ENCODE data around the gene ADGRA1.
"Not testable (repeated sequence)": the region's sequence is repeated elsewhere in the genome, so short reads cannot be mapped to it uniquely, and the experiment has no call there.

ADGRA1 gene

GRCh38 chr10:133130602-133131001, 42.9 kb downstream of the ADGRA1 start:
- no peak for DNase-seq

DNA sequence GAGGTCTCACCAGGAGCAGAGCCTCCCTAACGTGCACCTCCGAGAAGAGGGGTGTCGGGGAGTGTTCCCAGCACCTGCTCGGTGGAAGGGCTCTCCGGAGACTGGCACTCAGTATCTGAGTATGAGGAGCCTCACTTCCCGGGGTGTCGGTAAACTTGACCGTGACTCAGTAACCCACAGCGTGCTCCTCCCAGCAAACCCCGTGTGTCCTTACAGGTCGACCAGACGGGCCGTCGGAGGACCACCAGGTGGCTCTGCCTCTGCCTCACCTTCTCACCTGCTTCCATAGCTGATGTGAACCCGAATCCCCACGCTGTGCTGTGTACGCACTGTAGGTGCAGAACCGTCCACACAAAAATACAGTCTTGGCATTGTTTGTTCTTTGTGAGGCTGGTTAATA, 43.3 kb downstream of the ADGRA1 start:
- DNase-seq: no peak

- DNase-seq: no peak
These were observed 44.2 kb downstream of the ADGRA1 start for GRCh38 chr10:133131734-133132472.

DNA sequence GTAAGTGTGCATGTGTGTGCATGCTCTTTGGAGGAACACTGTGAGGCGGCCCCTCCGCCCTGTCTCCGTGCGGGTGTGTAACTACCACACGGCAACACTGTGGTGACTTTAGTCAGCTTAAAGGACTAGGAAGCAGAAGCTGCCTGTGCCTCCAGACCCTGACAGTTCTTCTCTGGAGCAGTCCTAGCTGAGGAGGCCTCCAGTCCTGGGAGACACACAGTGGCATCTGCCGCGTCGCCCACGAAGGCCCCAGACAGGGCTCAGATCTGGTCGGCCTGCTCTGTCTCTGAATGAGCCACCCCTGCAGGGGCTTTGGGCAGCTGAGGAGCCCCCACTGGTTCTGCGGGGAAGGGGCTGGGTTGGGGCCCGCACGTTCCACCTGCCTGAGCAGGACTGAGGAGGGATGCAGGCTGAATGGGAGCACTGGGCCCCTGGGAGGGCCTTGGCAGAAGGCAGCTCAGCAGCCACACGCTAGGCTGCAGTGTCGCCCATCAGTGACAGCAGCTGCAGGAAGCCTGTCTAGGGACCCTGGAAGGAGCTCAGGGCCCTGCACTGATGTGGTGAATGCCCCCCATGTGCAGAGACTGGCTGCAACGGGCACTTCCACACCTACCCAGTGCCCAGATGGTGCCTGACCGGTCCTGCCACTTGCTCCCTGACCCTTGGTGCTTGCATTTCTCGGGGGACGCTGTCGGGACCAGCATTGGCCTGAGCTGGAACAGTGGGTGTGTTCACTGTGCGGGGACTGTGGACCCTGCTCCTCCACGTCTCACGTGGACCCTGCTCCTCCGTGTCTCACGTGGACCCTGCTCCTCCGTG, 45.0 kb downstream of the ADGRA1 start:
- DNase-seq: peak; percentile 52

DNA sequence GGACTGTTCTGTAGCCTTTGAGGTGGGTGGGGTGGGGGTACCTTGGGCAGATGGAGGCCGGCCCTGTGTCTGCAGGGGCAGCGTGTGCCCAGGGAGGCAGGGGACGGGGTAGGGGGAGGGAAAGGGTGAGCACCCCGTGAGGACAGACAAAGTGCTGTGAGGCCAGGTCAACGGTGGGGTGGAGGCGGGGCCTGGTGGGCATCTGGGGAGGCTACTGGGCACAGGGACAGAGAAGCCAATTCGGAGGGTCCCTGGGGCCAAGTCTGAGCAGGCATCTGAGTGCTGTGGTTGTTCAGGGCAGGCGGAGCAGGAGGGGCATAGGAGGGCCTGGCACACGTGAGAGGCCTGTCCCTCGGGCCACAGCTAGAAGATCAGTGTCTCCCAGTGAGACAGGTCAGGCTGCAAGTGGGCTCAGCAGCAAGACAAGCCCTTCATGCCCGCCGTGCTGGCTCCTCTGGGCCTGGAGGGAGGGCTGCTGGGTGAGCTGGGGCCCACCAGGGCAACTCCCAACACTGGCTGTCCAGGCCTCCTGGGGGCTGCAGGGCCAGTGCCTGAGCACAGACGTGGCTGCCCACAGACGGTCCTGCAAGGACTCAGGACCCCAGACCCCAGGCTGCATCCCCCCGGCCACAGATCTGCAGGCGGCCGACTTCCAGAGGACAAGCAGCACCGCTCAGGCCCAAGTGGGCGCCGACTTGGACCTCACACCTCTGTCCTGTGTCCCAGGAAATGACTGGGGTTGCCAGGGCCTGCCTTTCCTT, 45.9 kb downstream of the ADGRA1 start:
- peak; percentile 48 for DNase-seq

DNA sequence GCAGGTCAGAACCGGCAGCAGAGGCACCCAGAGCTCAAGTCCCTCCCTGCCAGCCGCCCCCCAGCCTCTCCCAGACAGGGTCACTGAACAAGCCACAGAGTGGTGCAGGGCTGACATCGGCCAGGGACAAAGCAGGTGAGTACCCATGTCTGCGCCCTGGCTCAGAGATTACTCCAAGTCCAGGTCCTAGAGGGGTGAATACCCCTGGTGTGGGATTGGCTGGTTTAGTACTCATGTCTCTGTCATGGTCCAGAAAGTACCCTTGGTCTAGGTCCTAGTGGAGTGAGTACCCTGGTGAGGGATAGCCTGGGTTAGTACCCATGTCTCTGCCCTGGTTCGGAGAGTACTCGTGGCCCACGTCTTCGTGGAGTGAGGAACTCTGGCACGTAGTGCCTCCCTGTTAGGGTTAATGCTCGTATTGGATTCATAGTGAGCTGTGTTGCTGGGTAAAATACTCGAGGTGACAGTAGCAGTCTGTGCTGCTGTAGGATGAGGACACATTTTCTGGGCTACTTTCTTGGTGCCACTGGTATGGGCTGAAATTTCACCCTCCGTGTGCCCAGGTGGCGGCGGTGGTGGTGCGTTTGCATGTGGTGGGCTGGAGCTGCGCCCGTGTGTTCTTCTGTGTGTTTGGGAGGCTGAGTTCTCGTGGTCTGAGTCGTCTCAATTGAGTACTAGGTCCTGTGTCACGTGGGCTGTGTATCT, 46.8 kb downstream of the ADGRA1 start:
- no peak for DNase-seq

DNA sequence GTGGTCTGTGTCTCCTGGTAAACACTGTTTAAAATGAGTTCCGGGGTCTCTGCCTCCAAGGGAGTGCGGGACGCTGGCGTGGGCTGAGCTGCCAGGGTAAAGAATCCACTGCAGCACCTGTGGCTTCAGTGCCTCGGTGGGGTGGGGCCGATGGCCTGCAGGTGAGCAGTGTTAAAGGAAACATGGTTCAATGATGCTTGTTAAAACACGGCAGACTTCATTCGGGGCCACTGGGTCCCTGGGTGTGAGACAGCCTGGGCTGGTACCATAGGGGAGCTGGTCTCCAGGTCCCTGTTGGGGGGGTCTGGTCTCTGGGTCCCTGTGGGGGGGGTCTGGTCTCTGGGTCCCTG, 47.4 kb downstream of the ADGRA1 start:
- no peak for DNase-seq

- not testable (repeated sequence) for DNase-seq
These were observed 49.9 kb downstream of the ADGRA1 start for GRCh38 chr10:133137486-133138145.

DNA sequence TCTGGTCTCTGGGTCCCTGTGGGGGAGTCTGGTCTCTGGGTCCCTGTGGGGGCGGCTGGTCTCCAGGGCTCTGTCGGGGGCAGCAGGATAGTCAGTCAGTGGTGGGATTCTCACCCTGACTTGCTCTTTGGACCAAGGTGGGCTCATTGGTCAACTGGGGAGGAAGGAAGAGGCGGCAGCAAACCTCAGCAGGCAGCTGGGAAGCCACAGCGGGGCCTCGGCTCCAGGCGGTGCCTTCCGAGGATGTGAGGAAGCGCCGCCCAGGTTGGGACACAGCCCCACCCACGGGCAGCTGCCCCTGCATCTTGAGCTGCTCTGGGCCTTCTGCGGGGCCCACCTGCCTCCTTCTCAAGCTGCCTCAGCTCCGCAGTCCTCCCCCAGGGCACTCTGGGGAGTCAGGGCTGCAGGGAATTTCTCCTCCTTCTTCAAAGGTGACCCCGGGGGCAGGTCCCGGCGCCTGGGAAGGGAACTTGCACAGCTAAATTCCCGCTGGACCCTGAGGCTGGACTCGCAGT, 51.9 kb downstream of the ADGRA1 start:
- peak; percentile 46 for DNase-seq

- peak; percentile 46 for DNase-seq
These were observed 52.9 kb downstream of the ADGRA1 start for GRCh38 chr10:133140417-133141143.

- DNase-seq: peak; percentile 50
These were observed 53.6 kb downstream of the ADGRA1 start for GRCh38 chr10:133141144-133141957.

DNA sequence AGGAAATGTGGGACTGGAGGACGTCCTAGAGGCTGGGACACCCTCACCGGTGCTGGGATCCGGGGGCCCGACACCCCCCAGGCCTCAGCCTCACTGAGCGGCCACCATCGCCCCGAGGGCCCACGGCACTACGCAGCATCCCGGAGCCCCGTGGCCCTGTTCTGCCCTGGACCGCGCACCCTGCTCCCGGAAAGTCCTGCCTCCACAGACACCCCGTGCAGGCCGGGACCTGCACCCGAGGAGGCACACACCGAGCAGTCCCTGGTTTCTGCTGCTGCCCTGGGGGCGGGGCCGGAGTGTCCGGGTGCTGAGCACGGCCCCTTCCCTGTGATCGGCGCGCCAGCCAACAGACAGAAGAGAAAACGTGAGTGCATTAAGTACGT, 54.2 kb downstream of the ADGRA1 start:
- no peak for DNase-seq

GRCh38 chr10:133142523-133143199, 54.9 kb downstream of the ADGRA1 start:
- DNase-seq: peak; percentile 47

GRCh38 chr10:133143200-133143533, 55.4 kb downstream of the ADGRA1 start:
- peak; percentile 49 for DNase-seq

- peak; percentile 48 for DNase-seq
These were observed 55.8 kb downstream of the ADGRA1 start for GRCh38 chr10:133143546-133143945.

GRCh38 chr10:133144771-133145170, 57.0 kb downstream of the ADGRA1 start:
- no peak for DNase-seq

DNA sequence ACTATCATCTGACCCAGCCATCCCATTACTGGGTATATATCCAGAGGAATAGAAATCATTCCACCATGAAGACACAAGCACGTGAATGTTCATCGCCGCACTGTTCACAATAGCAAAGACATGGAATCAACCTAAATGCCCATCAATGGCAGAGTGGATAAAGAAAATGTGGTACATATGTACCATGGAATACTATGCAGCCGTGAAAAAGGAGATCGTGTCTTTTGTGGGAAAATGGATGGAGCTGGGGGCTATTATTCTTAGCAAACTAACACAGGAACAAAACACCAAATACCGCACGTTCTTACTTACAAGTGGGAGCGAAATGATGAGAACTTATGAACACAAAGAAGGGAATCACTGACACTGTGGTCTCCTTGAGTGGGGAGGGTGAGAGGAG, 62.5 kb downstream of the ADGRA1 start:
- no peak for DNase-seq

GRCh38 chr10:133150656-133151055, 62.9 kb downstream of the ADGRA1 start:
- no peak for DNase-seq

DNA sequence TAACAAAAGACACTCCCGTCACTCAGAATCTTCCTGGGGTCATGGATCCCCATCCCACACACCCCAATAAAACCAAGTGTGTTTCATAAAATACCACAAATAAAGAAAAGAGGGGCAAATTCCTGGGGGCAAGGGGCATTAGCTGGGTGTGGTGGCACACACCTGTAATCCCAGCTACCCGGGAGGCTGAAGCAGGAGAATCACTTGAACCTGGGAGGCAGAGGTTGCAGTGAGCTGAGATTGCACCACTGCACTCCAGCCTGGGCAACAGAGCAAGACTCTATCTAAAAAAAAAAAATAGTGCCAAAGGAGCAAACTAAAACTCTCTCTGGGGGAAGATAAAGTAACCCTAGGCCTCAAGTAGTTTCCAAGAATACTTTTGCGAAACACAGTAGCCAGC, 63.3 kb downstream of the ADGRA1 start:
- DNase-seq: not testable (repeated sequence)

- no peak for DNase-seq
These were observed 63.8 kb downstream of the ADGRA1 start for GRCh38 chr10:133151543-133151972.

Measured in activated CD8-positive, alpha-beta memory T cell treated with anti-CD3 and anti-CD28 coated beads for 24 hours (primary cell).